SU-DHL-6 (cell line): Measurements from ENCODE around the gene KRT77.

Experiments used
- H2AFZ ChIP-seq: fragments of 200-600 bp; sonication (generic); 2 replicates; pipeline ENCODE4 v1.6.1; 2014; ENCODE audit warnings: low read depth, mild to moderate bottlenecking, moderate library complexity, mixed read lengths, antibody characterized with exemption, low read length; ENCODE audit not compliant: severe bottlenecking
- H3F3A ChIP-seq: fragments of 200-600 bp; shearing (Covaris generic); 2 replicates; pipeline ENCODE4 v1.6.0; 2016; ENCODE audit warnings: antibody characterized with exemption, mild to moderate bottlenecking; ENCODE audit not compliant: insufficient read depth
- H3K27ac ChIP-seq: fragments of 200-600 bp; sonication (generic); 2 replicates; pipeline ENCODE4 v1.5.1; 2016; ENCODE audit warnings: low read depth, mild to moderate bottlenecking, low read length, moderate library complexity, mixed read lengths
- H3K27me3 ChIP-seq: fragments of 200-600 bp; sonication (generic), shearing (Covaris generic); 2 replicates; pipeline ENCODE4 v1.6.0; 2014; ENCODE audit warnings: mild to moderate bottlenecking, low read length
- H3K36me3 ChIP-seq: fragments of 200-600 bp; sonication (generic); 2 replicates; pipeline ENCODE4 v1.6.1; 2014; ENCODE audit warnings: mild to moderate bottlenecking, low read length, mixed read lengths
- H3K4me2 ChIP-seq: fragments of 300-600, 200-600 bp; shearing (Covaris generic), sonication (generic); 2 replicates; pipeline ENCODE4 v1.6.0; 2014; ENCODE audit warnings: low read length, low read depth, mild to moderate bottlenecking; ENCODE audit not compliant: poor library complexity, severe bottlenecking
- H3K4me3 ChIP-seq: fragments of 200-600 bp; sonication (generic); 2 replicates; pipeline ENCODE4 v1.5.1; 2014; ENCODE audit warnings: antibody characterized with exemption, low read length, mild to moderate bottlenecking, mixed read lengths; ENCODE audit not compliant: insufficient read depth, poor library complexity, severe bottlenecking
- H3K79me2 ChIP-seq: fragments of 200-600 bp; sonication (generic); 2 replicates; pipeline ENCODE4 v1.6.1; 2014; ENCODE audit warnings: mild to moderate bottlenecking, low read length, moderate library complexity; ENCODE audit not compliant: insufficient read depth
- H3K9ac ChIP-seq: fragments of 200-600 bp; sonication (generic); 2 replicates; pipeline ENCODE4 v1.7.0; 2014; ENCODE audit warnings: mild to moderate bottlenecking, low read length
- H3K9me2 ChIP-seq: fragments of 200-600 bp; sonication (generic); replicated peaks from 2 replicates; pipeline ENCODE4 v1.6.1; 2014; ENCODE audit warnings: low read length; ENCODE audit not compliant: insufficient read depth
- H3K9me3 ChIP-seq: fragments of 200-600 bp; sonication (generic); 2 replicates; pipeline ENCODE4 v1.6.1; 2014; ENCODE audit warnings: low read length, mixed read lengths; ENCODE audit not compliant: insufficient read depth
- H4K20me1 ChIP-seq: fragments of 200-600 bp; sonication (generic); 2 replicates; pipeline ENCODE4 v1.6.1; 2014; ENCODE audit warnings: low read depth, mild to moderate bottlenecking, antibody characterized with exemption, low read length, moderate library complexity, mixed read lengths
- CTCF ChIP-seq: fragments of 200-600 bp; sonication (generic); IDR thresholded peaks from one replicate; pipeline ENCODE4 v1.5.1; 2017; ENCODE audit warnings: antibody characterized with exemption, mild to moderate bottlenecking, low read length, moderate library complexity; ENCODE audit not compliant: insufficient read depth, poor library complexity, severe bottlenecking
- EZH2phosphoT487 ChIP-seq: fragments of 200-600 bp; sonication (generic), shearing (Covaris generic); conservative IDR thresholded peaks from 2 replicates; pipeline ENCODE4 v1.6.1; 2018; ENCODE audit warnings: mild to moderate bottlenecking, antibody characterized with exemption, low read length, moderate library complexity, mixed read lengths

KRT77 gene

GRCh38 chr12:52691076-52691840 is 12.1 kb downstream of the KRT77 start:
- Histone ChIP-seq H3K36me3 (no peaks in the 10 kb centered on the region), H3K27ac (no peak overlapping the region), H3K79me2 (no peaks in the 10 kb centered on the region), H3K9me2 (no peaks in the 10 kb centered on the region), H3F3A (no peaks in the 10 kb centered on the region), H4K20me1 (no peaks in the 10 kb centered on the region), H3K9me3 (no peaks in the 10 kb centered on the region), H3K4me2 (no peak overlapping the region), H3K4me3 (no peak overlapping the region), H3K27me3 (no peaks in the 10 kb centered on the region), H3K9ac (no peak overlapping the region), H2AFZ (no peak overlapping the region)
- TF ChIP-seq CTCF = no peak

- Histone ChIP-seq H3K27ac (no peak overlapping the region), H2AFZ (no peak overlapping the region), H3K9ac (no peak overlapping the region), H3F3A (no peaks in the 10 kb centered on the region), H3K9me2 (no peaks in the 10 kb centered on the region), H4K20me1 (no peaks in the 10 kb centered on the region), H3K27me3 (no peaks in the 10 kb centered on the region), H3K4me3 (no peak overlapping the region), H3K9me3 (no peaks in the 10 kb centered on the region), H3K4me2 (no peak overlapping the region), H3K79me2 (no peaks in the 10 kb centered on the region), H3K36me3 (no peaks in the 10 kb centered on the region)
- TF ChIP-seq CTCF (no peak), EZH2phosphoT487 (no peak)
Observed at GRCh38 chr12:52690351-52691075, 12.8 kb downstream of the KRT77 start.

- Histone ChIP-seq H3F3A (no peaks in the 10 kb centered on the region), H3K27me3 (no peaks in the 10 kb centered on the region), H3K9me2 (no peaks in the 10 kb centered on the region), H3K4me3 (no peak overlapping the region), H3K9ac (no peak overlapping the region), H3K9me3 (no peaks in the 10 kb centered on the region), H4K20me1 (no peaks in the 10 kb centered on the region), H3K4me2 (no peak overlapping the region), H2AFZ (no peak overlapping the region), H3K27ac (no peak overlapping the region), H3K79me2 (no peaks in the 10 kb centered on the region), H3K36me3 (no peaks in the 10 kb centered on the region)
- TF ChIP-seq EZH2phosphoT487 (no peak), CTCF (no peak)
Observed at GRCh38 chr12:52689936-52690335, 13.4 kb downstream of the KRT77 start.
